NCI-H345 (cell line): ENCODE measurements around the gene SMIM35.

Source experiments
- DNase-seq: peaks from one replicate; lab custom pipeline; 2025; lab: John Stamatoyannopoulos, UW

Gene SMIM35

GRCh38 chr11:118057251-118058145 is 29.3 kb downstream of the SMIM35 start:
- DNase-seq = no peak

GRCh38 chr11:118056806-118057205 is 30.0 kb downstream of the SMIM35 start:
- no peak for DNase-seq

- no peak for DNase-seq
These were observed 30.8 kb downstream of the SMIM35 start for GRCh38 chr11:118055966-118056365.

- no peak for DNase-seq
These were observed 31.8 kb downstream of the SMIM35 start for GRCh38 chr11:118054712-118055640.

- no peak for DNase-seq
These were observed 34.1 kb downstream of the SMIM35 start for GRCh38 chr11:118052581-118053206.

GRCh38 chr11:118051611-118052461 is 34.9 kb downstream of the SMIM35 start:
- DNase-seq = no peak

- DNase-seq = no peak
These were observed 35.6 kb downstream of the SMIM35 start for GRCh38 chr11:118051136-118051610.

GRCh38 chr11:118050208-118050891 is 36.4 kb downstream of the SMIM35 start:
- no peak for DNase-seq

- DNase-seq = no peak
These were observed 37.0 kb downstream of the SMIM35 start for GRCh38 chr11:118049771-118050170.

- DNase-seq = no peak
These were observed 38.0 kb downstream of the SMIM35 start for GRCh38 chr11:118048472-118049370.

- no peak for DNase-seq
These were observed 39.0 kb downstream of the SMIM35 start for GRCh38 chr11:118047749-118048148.

GRCh38 chr11:118046964-118047700 is 39.6 kb downstream of the SMIM35 start:
- no peak for DNase-seq

GRCh38 chr11:118046051-118046963 is 40.5 kb downstream of the SMIM35 start:
- DNase-seq = no peak

- peak; percentile 30 for DNase-seq
These were observed 41.6 kb downstream of the SMIM35 start for GRCh38 chr11:118045191-118045590.

- DNase-seq = no peak
These were observed 44.0 kb downstream of the SMIM35 start for GRCh38 chr11:118042796-118043195.

- DNase-seq = no peak
These were observed 44.6 kb downstream of the SMIM35 start for GRCh38 chr11:118042141-118042540.

- DNase-seq = no peak
These were observed 53.3 kb downstream of the SMIM35 start for GRCh38 chr11:118033443-118033842.

- no peak for DNase-seq
These were observed 58.1 kb downstream of the SMIM35 start for GRCh38 chr11:118028626-118029025.
